Measurements from ENCODE around the gene RSRC2. TPM values are rescaled to one million over a fixed set of nuclear protein-coding genes. Genes with fewer than 3 reads are reported as not detected.
"Not testable (repeated sequence)": the region's sequence is repeated elsewhere in the genome, so short reads cannot be mapped to it uniquely, and the experiment has no call there.

The RSRC2 gene
- total and polyA plus RNA-seq, 10 donors, result 39.3 to 104 (median 81.8) TPM

- H3K27ac ChIP-seq, result no peak overlapping the region
- no peak for TF ChIP-seq POLR2AphosphoS5 (IDR thresholded peaks at IDR 0.05)
- no peak for TF ChIP-seq CTCF (IDR thresholded peaks at IDR 0.05 in 8 of 11, conservative IDR thresholded peaks at IDR 0.05 in 3 of 11)
- no peak for TF ChIP-seq POLR2A (IDR thresholded peaks at IDR 0.05)
- H3K4me3 ChIP-seq, result no peak overlapping the region
- H3K9me3 ChIP-seq, result no peaks in the 10 kb centered on the region
- intact Hi-C loops (cut with DNase I; ENCODE audit: low total_unique reads), result no loop called here
- peaks cover 5 to 99% (median 69%) of the 10 kb centered on the region in 6 donors for H3K36me3 ChIP-seq
- no peak for DNase-seq
- H3K27me3 ChIP-seq (replicated peaks in 1 of 7), result no peaks in the 10 kb centered on the region
- WGBS, 5 donors, result 85 to 100% (median 98%) methylated on average over 2 of the region's 2 CpGs
- peaks cover 2 to 46% (median 14%) of the 10 kb centered on the region in 6 donors for H3K4me1 ChIP-seq
These were observed 34.7 kb downstream of the RSRC2 start for GRCh38 chr12:122491991-122492390.

- no peak for DNase-seq
- H3K9me3 ChIP-seq, result no peaks in the 10 kb centered on the region
- no peak overlapping the region for H3K27ac ChIP-seq
- no peaks in the 10 kb centered on the region for H3K27me3 ChIP-seq (replicated peaks in 1 of 7)
- TF ChIP-seq POLR2A (IDR thresholded peaks at IDR 0.05) (no peak), POLR2AphosphoS5 (IDR thresholded peaks at IDR 0.05) (no peak), CTCF (IDR thresholded peaks at IDR 0.05 in 8 of 11, conservative IDR thresholded peaks at IDR 0.05 in 3 of 11) (no peak)
- no peak overlapping the region for H3K4me3 ChIP-seq
- H3K4me1 ChIP-seq, result peaks cover 0 to 22% (median 7%) of the 10 kb centered on the region in 6 donors
- peaks cover 5 to 99% (median 86%) of the 10 kb centered on the region in 6 donors for H3K36me3 ChIP-seq
- 92 to 98% (median 95%) methylated on average over 2 of the region's 2 CpGs for WGBS, 5 donors
- intact Hi-C loops (cut with DNase I; ENCODE audit: low total_unique reads), result no loop called here
These were observed 37.7 kb downstream of the RSRC2 start for GRCh38 chr12:122489038-122489437.

- H3K9me3 ChIP-seq; H3K4me1 ChIP-seq; intact Hi-C loops (cut with DNase I; ENCODE audit: low total_unique reads); H3K4me3 ChIP-seq; DNase-seq; H3K27me3 ChIP-seq (replicated peaks in 1 of 7); H3K27ac ChIP-seq: not testable (repeated sequence)
- 94 to 100% (median 98%) methylated on average over 3 of the region's 3 CpGs for WGBS, 5 donors
- peaks cover 5 to 100% (median 93%) of the 10 kb centered on the region in 6 donors for H3K36me3 ChIP-seq
These were observed 38.9 kb downstream of the RSRC2 start for GRCh38 chr12:122487807-122488206.

GRCh38 chr12:122486805-122487426 lies 39.8 kb downstream of the RSRC2 start:
- no peak for DNase-seq
- TF ChIP-seq CTCF (IDR thresholded peaks at IDR 0.05 in 8 of 11, conservative IDR thresholded peaks at IDR 0.05 in 3 of 11) (no peak), POLR2A (IDR thresholded peaks at IDR 0.05) (no peak), POLR2AphosphoS5 (IDR thresholded peaks at IDR 0.05) (no peak)
- H3K4me3 ChIP-seq, result no peak overlapping the region
- peaks cover 0 to under 1% (median 0%) of the 10 kb centered on the region in 6 donors for H3K4me1 ChIP-seq
- no peak overlapping the region for H3K27ac ChIP-seq
- 92 to 97% (median 93%) methylated on average over 7 of the region's 7 CpGs for WGBS, 5 donors
- no peaks in the 10 kb centered on the region for H3K27me3 ChIP-seq (replicated peaks in 1 of 7)
- H3K9me3 ChIP-seq, result no peaks in the 10 kb centered on the region
- H3K36me3 ChIP-seq, result peaks cover 5 to 100% (median 93%) of the 10 kb centered on the region in 6 donors
- intact Hi-C loops (cut with DNase I; ENCODE audit: low total_unique reads), result no loop called here

GRCh38 chr12:122486360-122486759 lies 40.4 kb downstream of the RSRC2 start:
- H3K27ac ChIP-seq, DNase-seq: not testable (repeated sequence)

GRCh38 chr12:122484385-122484784 lies 42.4 kb downstream of the RSRC2 start:
- H3K4me1 ChIP-seq; H3K4me3 ChIP-seq; DNase-seq; H3K9me3 ChIP-seq; intact Hi-C loops (cut with DNase I; ENCODE audit: low total_unique reads); H3K27me3 ChIP-seq (replicated peaks in 1 of 7); H3K27ac ChIP-seq: not testable (repeated sequence)
- WGBS, 5 donors, result 90 to 100% (median 95%) methylated on average over 1 of the region's 1 CpG
- peaks cover 5 to 100% (median 94%) of the 10 kb centered on the region in 6 donors for H3K36me3 ChIP-seq

More at GRCh38 chr12:122486360-122486759, 40.4 kb downstream of the RSRC2 start:
- H3K4me1 ChIP-seq; intact Hi-C loops (cut with DNase I; ENCODE audit: low total_unique reads); H3K9me3 ChIP-seq; H3K4me3 ChIP-seq; H3K27me3 ChIP-seq (replicated peaks in 1 of 7): not testable (repeated sequence)
- peaks cover 5 to 100% (median 93%) of the 10 kb centered on the region in 6 donors for H3K36me3 ChIP-seq
- WGBS, 5 donors, result 91 to 95% (median 94%) methylated on average over 6 of the region's 6 CpGs
